GM19099 (cell line): ENCODE results near the gene NCK2.

Experiments
- POLR2A ChIP-seq: IDR thresholded peaks from 3 replicates; pipeline ENCODE4 v1.6.1; 2011; ENCODE audit warnings: low read depth; ENCODE audit not compliant: insufficient read length; ENCODE audit errors: extremely low read depth

NCK2 gene

DNA sequence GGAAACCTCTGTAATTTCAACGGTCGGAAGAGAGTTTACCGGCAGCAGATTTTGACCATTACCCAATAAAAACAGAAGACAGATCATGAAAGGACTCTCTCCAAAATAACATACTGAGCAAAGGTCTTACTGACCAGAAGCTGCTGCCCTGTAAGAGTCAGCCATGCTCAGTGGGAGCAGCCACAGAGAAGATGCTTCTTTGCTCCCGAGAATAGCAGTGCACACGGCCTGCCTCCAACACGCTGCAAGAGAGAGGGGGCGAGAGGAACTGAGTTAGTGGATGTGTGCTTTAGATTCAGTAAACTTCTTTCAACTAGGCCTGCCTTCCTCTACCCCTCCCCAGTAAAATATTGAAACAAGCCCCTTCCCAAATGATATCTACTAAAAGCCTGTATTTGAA lies 103.7 kb downstream of the NCK2 start:
- no peak for TF ChIP-seq POLR2A

DNA sequence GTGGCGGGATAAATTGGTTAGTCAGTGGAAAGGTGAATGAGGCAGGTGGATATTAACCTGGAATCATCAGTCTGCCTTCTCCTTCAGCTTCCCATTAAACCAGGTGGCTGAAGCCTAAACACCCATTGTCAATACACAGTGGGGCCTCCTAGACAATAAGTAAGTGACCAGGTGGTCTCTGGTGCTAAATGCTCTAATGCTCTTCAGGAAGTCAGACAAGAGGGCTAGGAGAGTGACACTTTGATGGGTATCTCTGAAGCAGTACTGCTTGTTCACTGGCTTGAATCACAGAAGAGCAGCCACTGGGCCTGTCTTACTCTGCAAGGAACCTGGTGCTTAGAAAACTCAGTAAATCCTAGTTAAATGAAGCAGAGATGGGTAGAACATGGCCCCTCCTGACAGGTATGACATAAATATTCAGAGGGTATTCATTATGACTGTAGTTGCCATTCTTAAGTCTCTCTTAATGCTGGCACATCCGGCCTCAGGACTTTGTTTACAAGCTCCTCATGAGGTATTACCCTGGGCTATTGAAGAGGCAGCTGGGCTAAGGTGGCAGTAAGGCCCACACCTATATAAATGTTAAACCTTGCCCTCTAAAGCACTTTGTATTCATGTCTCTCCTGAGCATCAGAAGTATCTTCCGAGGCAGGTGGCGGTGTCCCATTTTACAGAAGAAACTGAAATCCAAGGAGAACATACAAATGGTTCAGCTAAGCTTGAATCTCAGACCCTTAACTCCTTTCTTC lies 104.9 kb downstream of the NCK2 start:
- TF ChIP-seq POLR2A, result no peak

DNA sequence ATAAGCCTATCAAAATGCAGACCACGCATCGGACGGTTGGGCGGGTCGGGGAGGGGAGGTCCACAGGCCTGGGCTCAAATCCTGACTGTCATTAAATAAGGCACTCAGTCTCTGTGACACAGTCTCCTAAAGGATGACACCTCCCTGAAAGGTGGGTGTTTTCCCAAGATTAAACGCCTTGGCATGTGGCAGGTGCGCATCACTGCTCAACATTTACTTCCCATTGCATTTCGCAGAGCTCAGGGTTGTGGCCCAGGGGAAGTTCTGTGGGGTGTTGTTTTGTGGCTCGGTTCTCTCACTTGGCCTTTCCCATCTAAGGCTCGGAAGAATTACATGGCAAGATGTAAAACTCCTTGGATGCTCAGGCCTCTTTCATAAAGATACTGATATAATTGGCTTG lies 107.4 kb downstream of the NCK2 start:
- no peak for TF ChIP-seq POLR2A

DNA sequence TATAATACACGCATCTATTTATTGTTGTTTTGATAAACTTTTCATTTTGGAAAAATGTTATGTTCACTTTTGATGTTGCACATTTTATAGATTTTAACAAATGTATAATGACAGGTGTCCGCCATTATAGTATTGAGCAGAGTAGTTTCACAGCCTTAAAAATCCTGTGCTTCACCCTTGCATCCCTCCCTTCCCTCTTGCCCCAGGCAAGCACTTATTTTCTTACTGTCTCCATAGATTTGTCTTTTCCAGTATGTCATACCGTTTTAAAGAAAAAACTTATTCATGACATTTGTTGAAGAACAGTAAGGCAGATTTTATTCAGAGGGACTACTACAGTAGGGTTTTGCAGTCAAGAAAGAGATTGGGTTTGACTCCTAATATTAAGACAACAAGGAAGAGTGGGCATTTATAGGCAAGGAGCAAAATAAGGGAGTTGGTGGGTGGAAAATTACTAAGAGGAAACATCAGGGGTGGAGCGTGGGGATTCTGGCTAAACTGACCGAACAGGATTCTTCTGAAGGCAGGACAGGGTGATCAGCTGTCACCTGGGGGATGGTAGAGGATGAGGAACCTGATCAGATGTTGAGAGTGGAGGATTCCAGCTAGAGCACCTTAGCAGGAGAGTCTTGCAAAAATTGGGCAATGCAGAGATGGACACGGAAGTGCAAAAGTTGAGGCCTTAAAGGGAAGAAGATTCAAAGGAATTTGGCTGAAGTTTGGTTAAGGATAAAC lies 108.8 kb downstream of the NCK2 start:
- TF ChIP-seq POLR2A, result no peak

DNA sequence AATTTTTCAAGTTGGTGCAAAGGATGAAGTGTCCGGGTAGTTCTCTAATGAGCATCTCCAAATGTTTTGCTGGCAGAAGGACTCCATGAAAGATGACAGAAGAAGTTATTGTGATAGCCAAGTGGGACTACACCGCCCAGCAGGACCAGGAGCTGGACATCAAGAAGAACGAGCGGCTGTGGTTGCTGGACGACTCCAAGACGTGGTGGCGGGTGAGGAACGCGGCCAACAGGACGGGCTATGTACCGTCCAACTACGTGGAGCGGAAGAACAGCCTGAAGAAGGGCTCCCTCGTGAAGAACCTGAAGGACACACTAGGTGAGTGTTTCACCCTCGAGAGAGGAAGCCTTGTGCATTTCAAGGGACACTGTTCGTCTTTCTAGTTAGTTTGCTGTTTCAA lies 110.3 kb downstream of the NCK2 start:
- no peak for TF ChIP-seq POLR2A

DNA sequence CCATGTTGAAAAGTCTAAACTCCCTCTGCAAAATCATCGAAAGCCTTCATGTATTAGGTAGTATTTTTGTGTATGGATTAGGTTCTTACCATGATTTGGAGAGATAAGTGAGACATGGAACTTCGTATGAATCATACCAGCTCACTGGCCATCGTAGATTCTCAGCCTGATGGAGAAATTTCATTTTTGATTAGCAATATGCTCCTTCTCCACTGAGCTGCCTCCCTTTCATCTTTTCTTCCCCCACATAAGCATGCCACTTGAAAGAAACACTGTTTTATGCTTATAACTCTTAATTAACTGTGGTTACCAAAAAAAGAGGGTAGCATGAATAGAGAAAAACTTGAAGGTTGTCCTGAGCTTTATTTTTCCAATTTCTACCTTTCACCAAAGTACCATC lies 111.9 kb downstream of the NCK2 start:
- TF ChIP-seq POLR2A, result no peak

DNA sequence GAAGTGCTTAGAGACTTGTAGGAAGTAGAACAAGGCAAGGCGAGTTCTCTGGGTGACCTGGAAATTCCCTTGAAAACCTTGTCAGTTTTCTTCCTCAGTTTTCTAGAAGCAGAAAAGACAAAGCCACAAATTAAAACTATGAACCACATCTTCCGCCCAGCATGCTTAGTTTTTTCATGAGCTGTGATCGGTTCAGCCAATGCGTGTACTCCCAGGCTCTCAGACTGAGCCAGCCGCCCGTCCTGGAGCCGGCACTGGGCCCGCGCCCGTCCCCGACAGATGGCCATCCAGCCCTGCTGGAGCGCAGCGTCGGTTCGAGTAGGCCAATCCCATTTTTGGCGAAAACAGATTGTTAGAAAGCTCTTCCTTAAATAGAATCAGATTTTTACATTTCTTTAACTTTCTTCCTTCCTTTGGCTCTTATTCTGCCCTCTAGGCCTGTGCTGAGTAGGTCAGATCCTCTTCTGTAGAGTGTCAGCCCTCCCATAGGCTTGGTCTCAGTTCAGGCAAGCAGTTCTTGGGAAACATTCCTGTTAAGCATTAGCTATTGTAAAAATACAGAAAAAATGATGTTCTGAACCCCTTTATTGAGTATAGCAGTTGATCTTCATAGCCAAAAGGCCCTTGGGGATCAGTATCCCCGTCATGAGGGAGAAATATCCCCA lies 112.5 kb downstream of the NCK2 start:
- no peak for TF ChIP-seq POLR2A

DNA sequence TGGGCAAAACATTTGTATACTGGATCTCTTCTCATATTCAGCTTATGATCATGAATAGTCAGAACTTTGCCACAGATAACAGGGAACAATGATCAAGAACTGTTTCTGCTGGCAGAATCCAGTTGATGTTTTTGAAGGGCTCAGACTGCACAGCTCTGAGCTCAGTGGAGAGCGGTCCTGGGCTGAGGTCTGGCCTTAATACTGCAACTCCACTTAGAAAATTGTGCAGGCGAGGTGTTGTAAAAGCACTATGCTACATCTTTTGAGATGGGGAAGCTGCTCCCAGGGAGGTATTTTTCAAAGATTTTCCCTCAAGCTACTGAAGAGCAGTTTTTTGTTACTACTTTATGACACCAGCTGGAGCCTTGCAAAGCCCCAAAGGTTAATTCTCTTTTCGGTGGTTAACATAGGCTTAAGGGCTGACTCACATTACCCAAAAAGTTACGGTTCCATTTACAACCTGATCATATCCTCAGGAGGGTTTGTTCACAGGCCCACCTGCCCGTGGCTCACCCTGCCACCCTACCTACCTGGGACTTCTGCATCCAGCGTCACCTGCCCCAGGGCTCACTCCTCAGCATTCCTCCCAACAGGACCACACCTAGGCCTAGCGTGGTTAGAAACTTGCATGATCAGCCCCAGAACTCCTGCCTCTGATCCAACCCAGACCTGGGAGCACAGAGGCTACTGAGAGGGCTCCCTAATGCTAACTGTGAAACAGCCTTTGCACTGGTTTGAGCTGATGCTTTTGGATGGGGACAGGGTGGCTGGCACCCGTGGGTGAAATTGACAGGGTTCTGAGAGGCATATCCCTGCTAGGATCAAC lies 114.4 kb downstream of the NCK2 start:
- no peak for TF ChIP-seq POLR2A

DNA sequence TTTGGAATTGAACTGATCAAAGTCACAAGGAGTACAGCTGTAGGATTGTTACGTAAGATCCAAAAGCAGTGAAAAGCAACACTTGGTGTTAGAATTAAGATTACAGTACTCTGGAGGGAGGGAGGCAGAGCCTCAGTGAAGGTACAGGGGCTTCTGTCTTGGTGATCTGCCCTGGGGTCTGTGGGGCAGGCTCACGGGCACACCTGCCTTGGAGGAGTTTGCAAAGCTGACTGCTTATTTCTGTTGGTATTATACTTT lies 114.9 kb downstream of the NCK2 start:
- no peak for TF ChIP-seq POLR2A

DNA sequence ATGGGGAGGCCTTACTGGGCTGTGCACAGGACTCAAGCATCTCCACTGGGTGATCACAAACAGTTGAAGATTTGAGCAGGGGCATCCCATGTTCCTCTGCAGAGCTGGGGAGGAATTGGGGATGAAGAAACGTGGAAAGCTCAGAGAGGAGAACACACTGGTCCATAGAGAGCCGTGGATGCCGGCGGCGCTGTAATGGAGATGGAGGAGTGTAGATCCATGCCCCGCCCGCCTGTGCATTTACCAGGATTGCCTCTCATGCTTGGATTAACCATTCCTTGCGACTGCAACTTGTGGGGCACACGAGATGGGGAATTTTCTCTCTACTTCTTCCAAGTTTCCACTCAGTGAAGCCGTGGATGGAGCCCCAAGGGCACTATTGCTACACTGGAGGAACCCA lies 115.9 kb downstream of the NCK2 start:
- TF ChIP-seq POLR2A, result no peak

DNA sequence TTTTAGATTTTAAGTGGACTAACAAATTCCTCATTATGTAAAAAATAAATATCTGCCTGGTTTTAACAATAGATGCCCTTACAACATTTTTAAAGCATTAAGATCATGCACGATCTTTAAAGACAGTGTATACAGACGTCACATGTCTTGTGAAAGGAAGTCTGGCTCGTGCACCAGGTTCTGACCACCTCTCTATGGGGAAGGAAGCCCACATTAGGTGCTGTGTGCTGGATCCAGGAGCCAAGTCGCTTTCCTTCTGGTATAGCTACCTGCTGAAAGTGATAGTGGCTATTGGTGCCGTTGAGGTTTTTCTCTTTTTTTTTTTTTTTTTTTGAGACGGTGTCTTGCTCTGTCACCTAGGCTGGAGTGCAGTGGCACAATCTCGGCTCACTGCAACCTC lies 116.5 kb downstream of the NCK2 start:
- no peak for TF ChIP-seq POLR2A

DNA sequence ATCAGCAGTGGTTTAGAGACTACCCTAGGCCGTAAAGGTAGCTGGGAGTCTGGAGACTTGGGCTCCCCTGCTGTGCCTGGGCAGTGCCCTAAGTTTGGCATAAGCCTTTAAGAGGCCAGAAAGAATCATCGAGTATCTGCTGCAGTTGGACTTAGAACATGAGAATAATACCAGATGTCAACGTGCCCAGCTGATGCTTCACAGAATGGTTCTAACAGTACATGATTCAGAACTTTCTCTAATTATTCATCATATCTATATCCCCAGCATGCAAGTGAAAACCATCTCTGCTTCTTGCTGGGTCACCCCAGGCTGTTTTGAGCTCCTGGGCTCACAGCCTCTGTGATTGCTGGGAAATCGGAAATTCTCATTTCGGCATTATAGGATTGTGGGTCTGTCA lies 118.1 kb downstream of the NCK2 start:
- no peak for TF ChIP-seq POLR2A

DNA sequence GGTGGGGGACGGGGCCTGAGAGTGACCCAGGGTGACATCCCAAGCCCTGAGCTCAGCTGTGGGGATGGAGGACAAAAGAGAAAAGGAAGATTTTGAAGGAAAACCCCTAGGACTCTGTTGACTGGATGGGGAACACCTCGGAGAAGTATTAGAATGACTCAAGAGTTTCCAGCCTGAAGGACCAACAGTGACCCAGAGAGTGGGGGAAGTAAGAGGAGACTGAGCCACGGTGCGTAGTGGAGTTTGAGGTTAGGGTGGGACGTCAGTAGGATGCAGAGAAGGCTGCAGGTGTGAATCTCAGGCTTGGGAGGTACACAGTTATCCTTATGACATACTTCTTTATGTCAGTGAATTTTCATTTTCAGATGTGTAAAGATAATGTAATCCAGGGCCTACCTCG lies 119.5 kb downstream of the NCK2 start:
- no peak for TF ChIP-seq POLR2A

DNA sequence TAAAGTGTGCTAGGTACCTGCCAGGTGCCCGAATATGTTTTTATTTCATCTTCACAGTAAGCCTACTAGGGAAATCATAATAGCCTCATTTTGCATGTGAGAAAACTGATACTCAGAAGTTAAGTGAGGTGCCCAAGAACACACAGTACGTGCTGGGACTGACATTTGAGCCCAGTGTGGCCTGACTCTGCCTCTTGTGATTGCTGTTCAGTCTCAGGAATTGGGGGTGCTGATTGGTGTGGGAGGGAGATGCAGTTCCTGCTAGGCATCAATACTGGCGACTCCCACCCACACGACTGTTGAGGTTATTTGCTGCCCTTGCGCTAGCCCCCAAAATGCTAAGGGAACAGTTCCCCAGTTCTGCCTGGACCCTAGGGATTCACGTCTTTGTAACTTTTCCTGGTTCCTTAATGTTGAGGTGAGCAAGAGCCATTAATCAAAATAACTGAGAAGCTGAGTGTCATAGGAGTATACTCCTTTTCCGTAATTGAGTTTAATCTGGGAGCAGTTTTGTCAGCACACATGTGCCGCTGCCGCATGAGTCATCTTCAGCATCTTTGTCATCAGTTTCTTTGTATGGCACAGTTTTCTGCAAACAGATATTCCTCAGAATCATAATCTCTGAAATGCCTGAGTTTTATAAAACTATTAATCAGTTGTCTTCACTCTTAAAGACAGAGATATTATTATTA lies 120.7 kb downstream of the NCK2 start:
- no peak for TF ChIP-seq POLR2A
